Measurements from ENCODE around the gene FAM120B.

Gene FAM120B

GRCh38 chr6:170448317-170448716 lies 141.8 kb downstream of the FAM120B start:
- no peak for DNase-seq

DNA sequence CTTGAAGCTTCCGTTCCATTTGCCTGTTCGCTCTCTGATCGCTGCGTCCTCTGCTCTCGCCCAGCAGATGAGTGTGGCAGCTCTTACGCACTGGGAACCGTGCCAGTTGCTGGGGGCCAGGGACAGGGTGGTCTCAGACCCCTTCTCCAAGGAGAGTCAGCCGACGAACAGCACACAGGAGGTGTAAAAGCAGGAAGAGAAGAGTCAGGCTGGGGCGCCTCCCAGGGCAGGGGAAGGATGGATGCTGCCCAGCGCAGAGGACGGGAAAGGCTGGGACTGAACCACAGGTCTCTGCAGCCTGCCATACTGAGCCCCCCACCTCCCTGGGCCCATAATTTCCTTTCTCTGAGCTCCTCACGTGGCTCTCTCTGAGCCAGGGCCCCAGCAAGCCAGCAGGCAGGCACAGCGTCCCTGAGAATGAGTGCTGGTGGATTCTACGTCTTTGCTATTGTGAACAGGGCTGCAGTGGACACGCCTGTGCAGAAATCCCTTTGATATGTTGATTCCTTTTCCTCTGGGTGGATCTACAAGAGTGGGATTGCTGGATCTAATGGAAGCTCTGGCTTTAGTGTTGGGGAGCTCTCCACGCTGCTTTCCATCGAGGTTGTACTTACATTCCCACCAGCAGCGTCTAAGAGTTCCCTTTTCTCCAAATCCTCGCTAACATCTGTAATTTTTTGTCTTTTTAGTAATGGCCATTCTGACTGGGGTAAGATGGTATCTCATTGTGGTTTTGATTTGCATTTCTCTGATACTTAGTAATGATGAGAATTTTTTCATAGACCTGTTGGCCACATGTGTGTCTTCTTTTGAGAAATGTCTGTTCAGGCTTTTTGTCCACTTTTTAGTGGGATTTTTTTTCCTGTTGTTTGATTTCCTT lies 142.4 kb downstream of the FAM120B start:
- DNase-seq = no peak

- DNase-seq = no peak
These were observed 143.5 kb downstream of the FAM120B start for GRCh38 chr6:170449835-170450753.

GRCh38 chr6:170450916-170451761 lies 144.6 kb downstream of the FAM120B start:
- no peak for DNase-seq

GRCh38 chr6:170451762-170452651 lies 145.4 kb downstream of the FAM120B start:
- no peak for DNase-seq

DNA sequence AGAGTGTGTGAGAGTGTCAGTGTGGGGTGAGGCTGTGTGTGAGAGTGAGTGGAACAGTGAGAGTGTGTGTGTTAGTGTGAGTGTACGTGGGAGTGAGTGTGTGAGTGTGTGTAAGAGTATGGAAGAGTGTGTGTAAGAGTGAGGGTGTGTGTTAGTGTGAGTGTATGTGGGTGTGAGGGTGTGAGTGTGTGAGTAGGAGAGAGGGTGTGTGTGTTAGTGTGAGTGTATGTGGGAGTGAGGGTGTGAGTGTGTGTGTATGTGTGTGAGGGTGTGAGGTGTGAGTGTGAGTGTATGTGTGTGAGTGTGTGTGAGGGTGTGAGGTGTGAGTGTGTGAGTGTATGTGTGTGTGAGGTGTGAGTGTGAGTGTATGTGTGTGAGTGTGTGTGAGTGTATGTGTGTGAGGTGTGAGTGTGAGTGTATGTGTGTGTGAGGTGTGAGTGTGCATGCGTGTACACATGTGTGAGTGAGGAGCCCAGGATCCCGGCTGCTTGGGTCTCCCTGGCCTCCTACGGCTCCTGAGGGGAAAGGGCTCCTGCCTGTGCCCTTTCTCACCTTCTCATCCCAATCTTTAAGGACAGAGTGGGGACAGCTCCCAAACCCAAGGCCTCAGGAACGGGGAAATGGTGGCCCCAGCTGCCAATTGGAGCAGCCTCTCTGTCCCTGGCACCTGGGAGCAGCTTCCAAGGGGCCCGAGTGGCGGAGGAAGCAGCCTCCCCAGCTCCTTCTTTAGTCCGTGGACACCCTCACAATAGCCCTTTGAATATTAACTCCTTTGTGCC lies 146.4 kb downstream of the FAM120B start:
- DNase-seq = no peak

GRCh38 chr6:170453586-170454511 lies 147.3 kb downstream of the FAM120B start:
- DNase-seq = no peak

- DNase-seq = no peak
These were observed 148.1 kb downstream of the FAM120B start for GRCh38 chr6:170454512-170455285.

- no peak for DNase-seq
These were observed 148.9 kb downstream of the FAM120B start for GRCh38 chr6:170455335-170455979.

DNA sequence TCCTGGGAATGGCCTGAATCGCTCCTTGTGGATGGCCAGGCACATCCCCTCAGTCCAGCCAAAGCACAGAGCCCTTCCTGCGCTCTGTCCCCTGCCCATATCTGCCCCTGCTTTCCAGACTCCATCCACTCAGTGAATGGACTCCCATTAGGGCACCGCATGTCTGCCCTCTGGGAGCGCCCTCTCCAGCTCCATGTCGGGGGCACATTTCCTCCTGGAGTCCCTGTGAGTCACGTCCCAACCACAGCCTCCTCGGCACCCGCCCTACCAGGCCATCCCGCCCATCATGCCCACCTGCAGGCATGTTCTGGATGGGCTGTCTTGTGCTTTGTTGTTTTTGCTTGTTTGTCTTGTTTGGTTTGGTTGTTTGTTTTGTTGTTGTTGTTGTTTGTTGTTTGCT lies 149.8 kb downstream of the FAM120B start:
- no peak for DNase-seq
